GM19452 (cell line): ENCODE results near the gene PIMREG.

Source experiments
- ATAC-seq: cut with Tn5 transposase; IDR thresholded peaks from one replicate; pipeline ENCODE4 v1.9.1; 2021; ENCODE audit not compliant: unreplicated experiment

PIMREG gene

GRCh38 chr17:6437466-6437865 lies 6.8 kb upstream of the PIMREG start:
- ATAC-seq, result no peak

- no peak for ATAC-seq
Measured at GRCh38 chr17:6437956-6438355, 6.3 kb upstream of the PIMREG start.

- no peak for ATAC-seq
Measured at GRCh38 chr17:6439951-6440350, 4.3 kb upstream of the PIMREG start.

GRCh38 chr17:6442775-6443174 lies 1.5 kb upstream of the PIMREG start:
- no peak for ATAC-seq

- ATAC-seq, result no peak
Measured at GRCh38 chr17:6444571-6445335, 498 bp downstream of the PIMREG start.

GRCh38 chr17:6446516-6447100 lies 2.4 kb downstream of the PIMREG start:
- no peak for ATAC-seq

GRCh38 chr17:6448473-6448872 lies 4.2 kb downstream of the PIMREG start:
- no peak for ATAC-seq

- ATAC-seq, result no peak
Measured at GRCh38 chr17:6449307-6449706, 5.1 kb downstream of the PIMREG start.

- ATAC-seq, result no peak
Measured at GRCh38 chr17:6450926-6451832, 6.9 kb downstream of the PIMREG start.

- ATAC-seq, result no peak
Measured at GRCh38 chr17:6452471-6453266, 8.4 kb downstream of the PIMREG start.

- ATAC-seq, result no peak
Measured at GRCh38 chr17:6453279-6454024, 9.2 kb downstream of the PIMREG start.

GRCh38 chr17:6454495-6455320 lies 10.5 kb downstream of the PIMREG start:
- no peak for ATAC-seq

- ATAC-seq, result no peak
Measured at GRCh38 chr17:6455321-6455705, 11.1 kb downstream of the PIMREG start.

GRCh38 chr17:6456321-6456720 lies 12.1 kb downstream of the PIMREG start:
- no peak for ATAC-seq

GRCh38 chr17:6456914-6457687 lies 12.8 kb downstream of the PIMREG start:
- ATAC-seq, result no peak

GRCh38 chr17:6457688-6458459 lies 13.6 kb downstream of the PIMREG start:
- ATAC-seq, result no peak

- ATAC-seq, result no peak
Measured at GRCh38 chr17:6458460-6458950, 14.2 kb downstream of the PIMREG start.
